Mesothelial cell of epicardium (in vitro differentiated cells): ENCODE results near the gene PDGFRB. TPM values are rescaled to one million over a fixed set of nuclear protein-coding genes. Genes with fewer than 3 reads are reported as not detected.

Experiments used
- DNase-seq, 2 experiments: peaks; one replicate each; pipeline ENCODE4 v3.0.0; 2021; ENCODE audit warnings: low spot score in 2 of 2; ENCODE audit not compliant: unreplicated experiment in 2 of 2
- H3K27ac Mint-ChIP-seq: 2 replicates; pipeline ENCODE4 v1.8.0; 2021; ENCODE audit warnings: mixed read lengths
- H3K27me3 Mint-ChIP-seq: 2 replicates; pipeline ENCODE4 v1.8.0; 2021; ENCODE audit warnings: low read depth, mixed read lengths
- H3K36me3 Mint-ChIP-seq: 2 replicates; pipeline ENCODE4 v1.8.0; 2021; ENCODE audit warnings: mixed read lengths
- H3K4me1 Mint-ChIP-seq: 2 replicates; pipeline ENCODE4 v1.8.0; 2021; ENCODE audit warnings: mixed read lengths
- H3K4me3 Mint-ChIP-seq: 2 replicates; pipeline ENCODE4 v1.8.0; 2021; ENCODE audit warnings: mild to moderate bottlenecking, moderate library complexity, mixed read lengths
- H3K9me3 Mint-ChIP-seq: 2 replicates; pipeline ENCODE4 v1.8.0; 2021; ENCODE audit warnings: mixed read lengths
- total RNA-seq: library from RNA; stranded (reverse); gene quantifications from 3 replicates; pipeline ENCODE4 v1.2.1, GENCODE V29; 2021
- TF ChIP-seq, protein P1 (sequence below): fragments of 200-600 bp; sonication (generic); IDR thresholded peaks from one replicate; pipeline ENCODE4 v1.5.0; 2021; ENCODE audit warnings: antibody characterized with exemption; ENCODE audit not compliant: unreplicated experiment

PDGFRB gene
- total RNA-seq, 1 donor from 2014 or later = 100 TPM

DNA sequence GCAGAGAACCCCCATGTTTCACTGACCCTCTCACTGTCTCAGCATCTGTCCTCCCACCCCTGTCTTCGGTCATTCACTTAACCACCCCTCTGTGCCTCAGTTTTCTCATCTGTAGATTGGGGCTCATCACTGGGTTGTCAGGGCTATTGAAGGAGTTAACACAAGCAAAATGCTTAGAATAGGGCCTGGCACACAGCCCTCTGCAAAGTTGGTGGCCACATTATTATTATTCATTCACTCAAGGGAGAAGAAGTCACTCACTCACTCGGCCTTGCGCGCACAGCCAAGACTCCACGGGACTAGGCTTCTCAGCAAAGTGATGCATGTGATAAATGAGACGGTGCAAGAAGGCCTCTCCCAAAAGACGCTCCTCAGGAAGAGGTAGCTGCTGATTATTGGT, 8.0 kb downstream of the PDGFRB start:
- Mint-ChIP-seq H3K4me3 (no peak overlapping the region), H3K27ac (peak overlapping the region; percentile 30), H3K4me1 (peaks cover 46% of the 10 kb centered on the region), H3K36me3 (no peaks in the 10 kb centered on the region), H3K9me3 (no peaks in the 10 kb centered on the region), H3K27me3 (no peaks in the 10 kb centered on the region)
- DNase-seq = no peak
- TF ChIP-seq, protein P1, sequence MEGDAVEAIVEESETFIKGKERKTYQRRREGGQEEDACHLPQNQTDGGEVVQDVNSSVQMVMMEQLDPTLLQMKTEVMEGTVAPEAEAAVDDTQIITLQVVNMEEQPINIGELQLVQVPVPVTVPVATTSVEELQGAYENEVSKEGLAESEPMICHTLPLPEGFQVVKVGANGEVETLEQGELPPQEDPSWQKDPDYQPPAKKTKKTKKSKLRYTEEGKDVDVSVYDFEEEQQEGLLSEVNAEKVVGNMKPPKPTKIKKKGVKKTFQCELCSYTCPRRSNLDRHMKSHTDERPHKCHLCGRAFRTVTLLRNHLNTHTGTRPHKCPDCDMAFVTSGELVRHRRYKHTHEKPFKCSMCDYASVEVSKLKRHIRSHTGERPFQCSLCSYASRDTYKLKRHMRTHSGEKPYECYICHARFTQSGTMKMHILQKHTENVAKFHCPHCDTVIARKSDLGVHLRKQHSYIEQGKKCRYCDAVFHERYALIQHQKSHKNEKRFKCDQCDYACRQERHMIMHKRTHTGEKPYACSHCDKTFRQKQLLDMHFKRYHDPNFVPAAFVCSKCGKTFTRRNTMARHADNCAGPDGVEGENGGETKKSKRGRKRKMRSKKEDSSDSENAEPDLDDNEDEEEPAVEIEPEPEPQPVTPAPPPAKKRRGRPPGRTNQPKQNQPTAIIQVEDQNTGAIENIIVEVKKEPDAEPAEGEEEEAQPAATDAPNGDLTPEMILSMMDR = no peak

- Mint-ChIP-seq H3K27ac (peak overlapping the region; percentile 79), H3K9me3 (no peaks in the 10 kb centered on the region), H3K4me1 (peaks cover 41% of the 10 kb centered on the region), H3K4me3 (no peak overlapping the region), H3K36me3 (no peaks in the 10 kb centered on the region), H3K27me3 (no peaks in the 10 kb centered on the region)
- DNase-seq = no peak
- TF ChIP-seq, protein P1 = no peak
Observed at GRCh38 chr5:150146862-150147601, 8.6 kb downstream of the PDGFRB start.

- Mint-ChIP-seq H3K27me3 (no peaks in the 10 kb centered on the region), H3K27ac (peak overlapping the region; percentile 79), H3K36me3 (no peaks in the 10 kb centered on the region), H3K4me1 (peaks cover 49% of the 10 kb centered on the region), H3K4me3 (no peak overlapping the region), H3K9me3 (no peaks in the 10 kb centered on the region)
- TF ChIP-seq, protein P1 = no peak
- no peak for DNase-seq
Observed at GRCh38 chr5:150146235-150146634, 9.4 kb downstream of the PDGFRB start.

GRCh38 chr5:150144879-150145278, 10.8 kb downstream of the PDGFRB start:
- TF ChIP-seq, protein P1 = no peak
- no peaks in the 10 kb centered on the region for H3K9me3 Mint-ChIP-seq
- H3K4me1 Mint-ChIP-seq = peaks cover 55% of the 10 kb centered on the region
- DNase-seq = no peak
- no peaks in the 10 kb centered on the region for H3K36me3 Mint-ChIP-seq
- H3K27ac Mint-ChIP-seq = peak overlapping the region; percentile 91
- H3K27me3 Mint-ChIP-seq = no peaks in the 10 kb centered on the region
- peak overlapping the region; percentile 14 for H3K4me3 Mint-ChIP-seq

GRCh38 chr5:150144246-150144801, 11.3 kb downstream of the PDGFRB start:
- peak in 1 of 2 experiments; percentile 63 for DNase-seq
- H3K9me3 Mint-ChIP-seq = no peaks in the 10 kb centered on the region
- H3K27ac Mint-ChIP-seq = peak overlapping the region; percentile 100

More at GRCh38 chr5:150144246-150144801, 11.3 kb downstream of the PDGFRB start:
- peaks cover 60% of the 10 kb centered on the region for H3K4me1 Mint-ChIP-seq
- no peaks in the 10 kb centered on the region for H3K36me3 Mint-ChIP-seq
- H3K4me3 Mint-ChIP-seq = peak overlapping the region; percentile 48
- H3K27me3 Mint-ChIP-seq = no peaks in the 10 kb centered on the region
- TF ChIP-seq, protein P1 = no peak
